HG02885 (cell line): ENCODE data around the gene ILRUN.
"Not testable (repeated sequence)": the region's sequence is repeated elsewhere in the genome, so short reads cannot be mapped to it uniquely, and the experiment has no call there.

ENCODE experiments used
- ATAC-seq: cut with Tn5 transposase; IDR thresholded peaks from one replicate; pipeline ENCODE4 v1.9.1; 2021; ENCODE audit warnings: mild to moderate bottlenecking; ENCODE audit not compliant: unreplicated experiment, poor library complexity

Gene ILRUN

DNA sequence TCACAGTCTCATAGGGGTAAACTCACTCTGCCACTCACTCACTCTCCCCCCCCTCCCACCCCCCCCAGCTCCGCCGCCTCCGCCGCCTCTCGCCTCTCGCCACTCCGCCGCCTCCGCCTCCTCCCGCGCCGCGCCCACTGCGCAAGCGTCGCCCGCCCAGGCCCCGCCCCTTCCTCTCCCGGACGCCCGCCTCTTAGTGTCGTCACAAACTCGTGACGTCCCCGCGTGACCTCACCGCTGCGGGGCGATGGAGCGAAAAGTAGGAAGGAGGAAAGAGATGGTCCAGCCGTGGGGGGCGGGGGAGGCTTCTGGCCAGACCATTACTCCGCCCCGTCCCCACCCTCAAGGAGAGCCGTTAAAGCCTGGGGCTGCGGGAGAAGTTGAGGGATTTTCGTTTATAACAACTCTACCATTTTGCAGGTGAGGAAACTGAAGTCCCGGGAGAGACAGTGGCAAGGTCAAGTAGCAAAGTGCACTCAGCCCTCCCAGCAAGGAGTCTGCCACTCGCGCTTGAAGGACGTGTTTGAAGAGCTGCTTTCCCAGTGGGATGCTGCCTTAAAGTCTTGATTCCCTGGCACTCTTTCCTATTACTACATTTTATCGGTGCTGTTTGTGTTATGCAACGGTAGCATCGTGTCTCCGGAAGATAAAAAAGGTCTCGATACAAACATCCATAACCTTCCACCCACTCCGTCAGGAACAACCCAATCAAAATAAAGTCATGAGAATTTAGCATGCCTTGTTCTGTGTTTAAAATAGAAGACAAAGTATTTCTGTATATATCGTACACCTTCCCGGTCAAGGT is at the start of gene ILRUN:
Gene ILRUN, minus strand, starts transcription at position 29 of the 805 bp plus-strand sequence. CDS start 164 bp downstream, outside the sequence.
- ATAC-seq: peak; percentile 83

DNA sequence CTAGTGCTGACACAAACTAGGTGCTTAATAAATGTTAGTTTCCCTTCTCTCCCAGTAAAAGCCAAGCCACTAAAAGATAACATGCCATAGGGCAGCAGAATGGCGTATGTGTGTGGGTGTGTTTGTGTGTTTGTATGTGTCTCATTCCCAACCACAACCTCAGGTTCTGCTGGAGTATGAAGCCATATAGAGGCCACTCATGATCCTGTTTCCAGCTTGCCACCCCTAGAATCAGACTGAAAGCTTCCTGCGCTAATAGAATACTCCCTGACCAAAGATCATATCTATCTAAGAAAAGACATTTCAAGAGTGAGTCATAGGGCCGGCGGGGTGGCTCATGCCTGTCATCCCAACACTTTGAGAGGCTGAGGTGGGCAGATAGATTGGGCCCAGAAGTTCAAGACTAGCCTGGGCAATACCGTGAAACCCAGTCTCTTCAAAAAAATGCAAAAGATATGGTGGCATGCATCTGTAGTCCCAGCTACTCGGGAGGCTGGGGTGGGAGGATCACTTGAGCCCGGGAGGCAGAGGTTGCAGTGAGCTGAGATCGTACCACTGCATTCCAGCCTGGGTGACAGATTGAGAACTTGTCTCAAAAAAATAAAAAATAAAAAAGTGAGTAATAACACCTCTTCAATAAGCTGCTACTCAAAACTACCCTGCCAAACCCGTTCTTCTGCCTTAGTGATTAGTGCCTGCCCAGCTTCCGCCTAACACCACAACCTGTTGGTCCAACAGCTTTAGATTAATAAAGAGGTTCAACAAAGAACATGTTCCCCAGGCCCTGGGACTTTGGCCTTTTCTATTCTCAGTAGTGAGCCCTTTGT is 48.9 kb upstream of the ILRUN start:
- no peak for ATAC-seq

DNA sequence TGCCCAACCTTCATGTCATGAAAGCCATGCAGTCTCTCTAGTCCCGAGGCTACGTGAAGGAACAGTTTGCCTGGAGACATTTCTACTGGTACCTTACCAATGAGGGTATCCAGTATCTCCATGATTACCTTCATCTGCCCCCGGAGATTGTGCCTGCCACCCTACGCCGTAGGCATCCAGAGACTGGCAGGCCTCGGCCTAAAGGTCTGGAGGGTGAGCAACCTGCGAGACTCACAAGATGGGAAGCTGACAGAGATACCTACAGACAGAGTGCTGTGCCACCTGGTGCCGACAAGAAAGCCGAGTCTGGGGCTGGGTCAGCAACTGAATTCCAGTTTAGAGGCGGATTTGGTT is 47.7 kb upstream of the ILRUN start:
- not testable (repeated sequence) for ATAC-seq

DNA sequence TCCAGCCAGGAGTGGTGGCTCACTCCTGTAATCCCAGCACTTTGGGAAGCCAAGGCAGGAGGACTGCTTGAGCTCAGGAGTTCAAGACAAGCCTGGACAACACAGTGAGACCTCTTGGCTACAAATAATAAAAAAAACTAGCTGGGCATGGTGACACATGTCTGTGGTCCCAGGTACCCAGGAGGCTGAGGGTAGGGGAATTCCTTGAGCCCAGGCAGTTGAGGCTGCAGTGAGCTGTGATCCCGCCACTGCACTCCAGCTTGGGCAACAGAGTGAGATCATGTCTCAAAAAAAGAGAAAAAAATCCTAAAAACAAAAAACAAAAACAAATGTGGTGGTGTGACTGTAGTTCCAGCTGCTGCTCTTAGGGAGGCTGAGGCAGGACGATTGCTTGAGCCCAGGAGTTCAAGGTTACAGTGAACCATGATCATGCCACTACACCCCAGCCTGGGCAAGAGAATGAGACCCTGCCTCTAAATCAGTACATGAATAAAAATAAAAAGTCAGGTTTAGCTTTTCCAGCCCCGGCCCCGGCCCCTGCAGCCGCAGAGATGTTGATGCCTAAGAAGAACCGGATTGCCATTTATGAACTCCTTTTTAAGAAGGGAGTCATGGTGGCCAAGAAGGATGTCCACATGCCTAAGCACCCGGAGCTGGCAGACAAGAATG is 47.2 kb upstream of the ILRUN start:
- no peak for ATAC-seq

DNA sequence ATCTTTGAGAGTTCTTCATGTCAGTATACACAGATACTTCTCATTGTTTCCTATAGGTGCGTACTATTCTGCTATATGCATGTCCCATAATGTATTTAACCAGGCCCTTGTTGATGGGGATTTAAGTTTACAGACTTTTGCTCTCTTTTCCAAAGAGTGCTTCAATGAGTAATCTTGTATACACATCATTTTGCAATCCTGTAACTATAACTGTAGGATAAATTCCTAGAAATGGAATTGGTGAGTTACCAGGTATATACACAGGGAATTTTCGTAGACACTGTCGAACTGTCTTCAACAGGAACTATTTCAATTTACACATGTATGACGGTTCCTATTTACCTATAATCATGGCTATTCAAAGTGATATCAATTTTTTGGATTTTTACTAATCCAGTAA is 45.5 kb upstream of the ILRUN start:
- no peak for ATAC-seq

DNA sequence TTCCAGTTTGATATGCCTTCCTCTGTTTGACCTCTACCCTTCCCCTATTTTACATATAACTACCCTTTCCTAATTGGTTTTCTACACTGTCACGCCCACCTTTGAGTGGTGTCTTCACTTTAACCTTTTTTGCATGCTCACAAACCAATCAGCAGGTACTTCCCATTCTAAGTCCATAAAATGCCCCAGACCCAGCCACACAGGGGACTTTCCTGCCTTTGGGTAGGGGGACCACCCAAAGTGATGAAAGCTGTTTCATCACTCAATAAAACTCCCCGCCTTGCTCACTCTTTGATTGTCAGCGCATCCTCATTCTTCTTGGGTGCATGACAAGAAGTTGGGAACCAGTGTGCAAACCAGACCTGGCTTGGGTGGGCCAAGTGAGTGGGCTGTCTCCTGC is 40.3 kb upstream of the ILRUN start:
- ATAC-seq: no peak

DNA sequence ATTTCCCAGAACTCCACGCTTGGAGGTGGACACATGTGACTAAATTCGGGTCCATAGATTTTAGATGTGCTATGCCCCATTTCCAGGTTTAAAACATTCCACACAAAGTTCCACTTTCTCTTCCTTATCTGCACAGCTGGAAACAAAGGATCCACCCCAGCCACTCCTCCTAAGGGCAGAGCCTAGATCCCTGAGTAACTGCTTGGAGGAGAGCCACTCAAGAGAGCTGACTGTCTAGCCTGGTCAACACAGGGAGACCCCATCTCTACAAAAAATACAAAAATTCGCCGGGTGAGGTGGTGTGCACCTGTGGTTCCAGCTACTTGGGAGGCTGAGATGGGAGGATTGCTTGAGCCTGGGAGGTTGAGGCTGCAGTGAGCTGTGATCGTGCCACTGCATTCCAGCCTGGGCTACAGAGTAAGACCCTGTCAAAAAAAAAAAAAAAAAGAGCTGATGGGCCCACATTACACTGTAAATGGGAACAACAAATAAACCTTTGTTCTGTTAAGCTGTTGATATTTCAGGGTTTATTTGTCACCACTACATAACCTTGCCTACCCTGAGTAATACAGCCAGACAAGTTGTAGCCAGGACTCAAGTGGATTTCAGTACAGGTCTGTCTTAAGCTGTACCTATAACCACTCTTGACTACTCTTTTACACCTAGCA is 35.0 kb upstream of the ILRUN start:
- no peak for ATAC-seq

DNA sequence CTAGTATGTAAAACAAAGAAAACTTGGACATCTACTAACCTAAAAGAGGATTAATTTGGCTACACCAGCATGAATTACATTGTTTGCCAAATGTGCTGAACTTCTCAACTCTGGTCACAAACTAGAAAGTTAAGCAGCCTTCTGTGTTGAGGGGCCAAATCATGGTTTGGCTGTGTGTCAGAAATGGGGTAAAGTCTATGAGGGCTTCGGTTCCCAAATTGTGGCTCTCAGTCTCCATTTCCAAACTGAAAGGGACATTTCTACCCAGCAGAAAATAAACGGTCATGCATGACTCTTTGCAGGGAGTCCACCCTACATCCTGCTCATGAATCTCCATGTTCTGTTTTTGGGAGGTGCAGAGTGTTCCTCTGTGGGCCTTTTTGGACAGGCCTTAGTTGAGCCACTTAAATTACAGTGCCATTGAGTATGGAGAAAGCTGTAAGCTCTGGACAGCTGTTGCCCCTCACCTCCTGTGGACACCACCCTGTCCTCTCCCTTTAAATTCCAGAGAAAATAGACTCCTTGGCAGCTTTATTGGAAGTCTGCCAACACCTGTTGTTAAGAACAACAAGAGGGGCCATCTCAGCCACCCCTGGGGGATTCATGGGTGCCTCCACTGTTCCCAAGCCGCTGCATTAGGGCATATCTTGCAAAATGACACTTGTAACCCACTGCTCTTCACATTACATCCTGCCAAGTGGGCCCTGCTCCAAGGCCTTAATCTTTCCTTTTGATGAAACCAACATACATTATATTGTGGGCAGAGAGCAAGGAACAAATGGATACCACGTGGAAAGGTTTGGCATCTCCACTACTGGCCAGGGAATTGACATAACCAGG is 33.3 kb upstream of the ILRUN start:
- no peak for ATAC-seq

DNA sequence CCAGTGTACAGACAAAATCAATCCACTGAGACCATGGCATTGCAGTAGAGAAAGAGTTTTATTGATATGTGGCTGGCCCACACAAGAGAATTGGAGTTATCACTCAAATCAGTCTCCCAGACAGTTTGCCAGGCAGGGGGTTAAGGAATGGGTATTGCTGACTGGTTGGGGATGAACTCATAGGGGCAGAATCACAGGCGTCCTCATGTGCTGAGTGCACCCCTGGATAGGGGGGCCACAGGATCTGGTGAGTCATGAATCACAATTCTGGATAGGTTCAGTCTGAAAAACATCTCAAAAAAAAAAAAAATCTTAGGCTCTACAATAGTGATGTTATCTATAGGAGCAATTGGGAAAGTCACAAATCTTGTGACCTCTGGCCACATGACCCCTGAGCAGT is 29.5 kb upstream of the ILRUN start:
- ATAC-seq: no peak

DNA sequence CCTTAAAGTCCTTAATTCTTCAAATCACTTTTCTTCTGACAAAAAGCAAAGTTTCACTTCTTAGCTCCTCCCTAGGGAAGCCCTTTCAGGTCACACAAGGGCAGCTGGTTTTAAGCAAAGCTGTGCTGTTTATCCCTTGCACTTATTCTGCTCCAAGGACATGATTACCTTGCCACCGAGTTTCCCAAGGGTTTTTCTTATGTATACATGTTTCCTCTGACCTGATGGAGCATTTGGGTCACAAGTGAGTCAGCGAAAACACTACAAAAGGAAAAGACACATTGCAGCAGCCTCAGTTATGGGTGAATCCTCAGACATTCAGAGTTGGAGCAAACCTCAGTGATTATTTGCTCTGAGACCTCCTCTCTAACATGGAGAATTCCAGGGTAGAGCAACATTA is 26.6 kb upstream of the ILRUN start:
- no peak for ATAC-seq

DNA sequence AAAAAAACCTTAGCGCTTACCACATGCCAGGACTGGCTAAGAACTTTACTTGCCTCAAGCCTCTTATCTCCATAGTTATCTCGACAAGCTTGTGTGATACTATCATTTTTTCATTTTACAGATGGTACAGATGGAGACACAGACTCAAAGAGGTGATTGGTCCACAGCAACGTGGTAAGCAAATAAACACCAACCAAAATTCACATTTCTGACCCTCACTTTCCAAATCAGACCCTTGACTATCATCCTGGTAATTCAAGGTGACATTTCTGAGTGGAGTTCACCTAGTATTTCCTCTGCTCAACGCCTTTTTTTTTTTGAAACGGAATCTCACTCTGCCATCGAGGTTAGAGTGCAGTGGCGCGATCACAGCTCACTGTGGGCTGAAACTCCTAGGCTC is 25.9 kb upstream of the ILRUN start:
- no peak for ATAC-seq

DNA sequence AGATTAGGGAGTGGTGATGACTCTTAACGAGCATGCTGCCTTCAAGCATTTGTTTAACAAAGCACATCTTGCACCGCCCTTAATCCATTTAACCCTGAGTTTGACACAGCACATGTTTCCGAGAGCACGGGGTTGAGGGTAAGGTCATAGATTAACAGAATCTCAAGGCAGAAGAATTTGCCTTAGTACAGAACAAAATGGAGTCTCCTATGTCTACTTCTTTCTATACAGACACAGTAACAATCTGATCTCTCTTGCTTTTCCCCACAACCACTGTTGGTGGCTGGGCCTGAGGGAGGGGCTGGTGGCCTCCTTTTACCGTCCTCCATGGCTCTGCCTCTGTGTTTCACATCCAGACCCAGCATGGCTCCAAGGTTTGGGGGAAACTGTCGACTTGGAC is 23.6 kb upstream of the ILRUN start:
- ATAC-seq: not testable (repeated sequence)

DNA sequence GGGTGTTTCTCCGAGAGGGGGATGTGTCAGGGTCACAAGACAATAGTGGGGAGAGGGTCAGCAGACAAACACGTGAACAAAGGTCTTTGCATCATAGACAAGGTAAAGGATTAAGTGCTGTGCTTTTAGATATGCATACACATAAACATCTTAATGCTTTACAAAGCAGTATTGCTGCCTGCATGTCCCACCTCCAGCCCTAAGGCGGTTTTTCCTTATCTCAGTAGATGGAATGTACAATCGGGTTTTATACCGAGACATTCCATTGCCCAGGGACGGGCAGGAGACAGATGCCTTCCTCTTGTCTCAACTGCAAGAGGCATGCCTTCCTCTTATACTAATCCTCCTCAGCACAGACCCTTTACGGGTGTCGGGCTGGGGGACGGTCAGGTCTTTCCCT is 23.1 kb upstream of the ILRUN start:
- not testable (repeated sequence) for ATAC-seq

DNA sequence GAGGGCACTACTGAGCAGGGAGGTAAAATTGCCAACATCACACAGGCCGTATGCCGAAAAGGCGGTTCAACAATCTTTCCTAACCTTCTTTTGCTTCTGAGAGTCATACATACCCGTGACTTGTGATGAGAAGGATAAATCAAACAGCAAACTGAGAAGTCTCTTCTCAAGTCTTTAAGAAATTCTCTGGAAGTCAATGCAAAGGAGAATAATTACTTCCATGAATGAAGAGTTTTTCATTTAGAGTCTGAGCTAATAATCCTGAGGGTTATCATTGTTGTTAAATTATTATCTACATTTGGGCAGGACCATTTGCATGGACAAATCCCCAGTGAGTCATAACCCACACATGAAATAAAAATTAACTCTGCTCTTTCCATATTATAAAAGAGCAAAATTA is 22.4 kb upstream of the ILRUN start:
- no peak for ATAC-seq

DNA sequence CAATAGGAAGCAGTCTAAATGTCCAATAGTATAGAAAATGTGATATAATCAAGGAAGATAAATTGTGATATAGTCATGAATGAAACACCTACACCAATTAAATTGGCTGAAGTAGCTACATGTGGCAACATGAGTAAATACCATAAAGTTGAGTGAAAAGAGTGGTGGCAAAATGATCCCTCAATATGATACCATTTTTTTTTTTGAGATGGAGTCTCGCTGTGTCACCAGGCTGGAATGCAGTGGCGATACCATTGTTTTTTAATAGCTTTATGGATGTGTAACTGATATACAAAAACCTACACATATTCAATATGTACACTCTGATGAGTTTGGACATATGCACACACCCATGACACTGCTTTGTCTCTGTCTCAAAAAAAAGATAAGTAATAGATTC is 20.9 kb upstream of the ILRUN start:
- no peak for ATAC-seq

DNA sequence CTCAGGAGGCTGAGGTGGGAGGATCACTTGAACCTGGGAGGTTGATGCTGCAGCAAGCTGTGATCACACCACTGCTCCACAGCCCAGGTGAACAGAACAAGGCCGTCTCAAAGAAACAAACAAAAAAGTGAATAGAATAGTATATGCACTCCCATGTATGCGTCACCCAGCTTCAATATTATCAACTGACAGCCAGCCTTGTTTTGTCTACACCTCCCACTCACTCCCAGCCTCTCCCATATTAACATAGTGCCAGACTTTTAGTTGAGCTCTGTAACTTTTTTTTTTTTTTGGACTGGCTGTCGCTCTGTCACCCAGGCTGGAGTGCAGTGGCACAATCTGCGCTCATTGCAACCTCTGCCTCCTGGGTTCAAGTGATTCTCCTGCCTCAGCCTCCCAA is 18.1 kb upstream of the ILRUN start:
- ATAC-seq: no peak

DNA sequence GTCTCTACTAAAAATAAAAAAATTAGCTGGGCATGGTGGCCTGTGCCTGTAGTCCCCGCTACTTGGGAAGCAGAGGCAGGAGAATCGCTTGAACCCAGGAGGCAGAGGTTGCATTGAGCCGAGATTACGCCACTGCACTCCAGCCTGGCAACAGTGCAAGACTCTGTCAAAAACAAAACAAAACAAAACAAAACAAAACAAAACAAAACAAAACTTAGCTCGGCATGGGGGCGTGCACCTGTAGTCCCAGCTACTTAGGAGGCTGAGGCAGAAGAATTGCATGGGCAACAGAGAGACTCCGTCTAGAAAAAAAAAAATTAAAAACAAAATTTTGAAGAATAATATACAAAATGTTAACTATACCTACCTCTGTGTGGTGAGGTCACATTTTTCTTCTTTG is 16.3 kb upstream of the ILRUN start:
- ATAC-seq: not testable (repeated sequence)

DNA sequence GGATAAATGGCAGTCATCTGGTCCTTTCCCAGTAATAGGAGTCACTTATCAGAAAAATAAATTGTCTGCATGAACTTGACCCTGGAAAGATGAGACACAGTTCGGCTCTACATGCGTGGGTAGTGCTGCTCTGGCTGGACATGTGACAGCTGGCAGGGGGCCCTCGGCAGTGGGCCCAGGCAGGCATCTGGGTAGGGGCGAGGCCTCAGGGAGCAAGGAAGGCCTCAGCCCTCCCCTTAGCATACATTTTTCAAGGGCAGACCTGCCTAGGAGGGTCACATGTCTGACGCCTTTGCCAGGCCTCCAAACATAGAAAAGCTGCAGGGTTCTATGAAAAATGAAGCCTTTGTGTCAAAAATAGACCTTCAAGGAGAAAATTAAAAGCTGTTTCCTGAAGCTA is 12.8 kb upstream of the ILRUN start:
- no peak for ATAC-seq

DNA sequence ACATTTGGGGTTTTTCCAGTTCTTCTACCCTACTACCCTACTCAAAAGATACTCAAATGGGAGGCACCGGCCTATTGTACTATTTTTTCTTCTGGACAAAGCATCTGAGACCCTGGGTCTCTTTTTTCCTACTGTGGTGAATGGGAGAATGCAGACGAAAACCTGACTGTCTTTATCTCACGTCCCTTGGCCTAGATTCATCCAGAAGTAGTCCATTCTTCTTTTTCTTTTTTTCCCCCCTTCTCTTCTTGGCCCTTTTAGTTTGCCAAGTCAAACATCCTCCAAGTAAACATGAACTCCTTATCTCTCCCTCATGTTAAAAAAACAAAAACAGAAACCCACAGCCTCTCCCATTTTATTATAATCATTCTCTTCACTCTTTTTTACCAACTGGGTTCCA is 8.7 kb upstream of the ILRUN start:
- no peak for ATAC-seq

DNA sequence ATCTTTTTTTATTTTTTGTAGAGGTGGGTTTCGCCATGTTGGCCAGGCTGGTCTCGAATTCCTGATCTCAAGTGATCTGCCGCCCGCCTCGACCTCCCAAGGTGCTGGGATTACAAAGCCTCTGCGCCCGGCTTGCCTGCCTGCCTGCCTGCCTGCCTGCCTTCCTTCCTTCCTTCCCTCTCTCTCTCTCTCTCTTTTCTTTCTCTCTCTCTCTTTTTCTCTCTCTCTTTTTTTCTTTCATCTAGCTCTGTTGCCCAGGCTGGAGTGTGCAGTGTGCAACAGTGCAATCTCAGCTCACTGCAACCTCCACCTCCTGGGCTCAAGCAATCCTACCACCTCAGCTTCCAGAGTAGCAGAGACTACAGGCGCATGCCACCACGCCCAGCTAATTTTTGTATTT is 4.6 kb upstream of the ILRUN start:
- no peak for ATAC-seq
